ENCODE data around the gene ERCC4.

ERCC4 gene

DNA sequence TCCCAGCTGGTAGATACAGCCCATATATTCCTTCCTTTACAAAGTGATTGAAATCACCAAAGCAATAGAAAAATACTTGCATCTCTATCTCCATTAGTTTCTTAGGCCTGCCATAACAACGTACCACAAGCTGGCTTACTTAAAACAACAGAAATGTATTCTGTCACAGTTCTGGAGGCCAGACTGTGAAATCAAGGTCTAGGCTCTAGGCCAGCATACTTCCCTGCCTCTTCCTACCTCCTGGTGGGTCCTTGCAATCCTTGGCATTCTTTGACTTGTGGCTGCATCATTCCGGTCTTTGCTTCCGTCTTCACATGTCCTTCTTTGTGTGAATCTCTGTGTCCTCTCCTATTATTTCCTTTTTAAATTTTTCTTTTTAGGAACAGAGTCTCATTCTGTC, 62.5 kb downstream of the ERCC4 start:
- DNase-seq (ENCODE audit: low read depth) = no peak
- TF ChIP-seq POLR2A (IDR thresholded peaks at IDR 0.05; ENCODE audit: extremely low read depth, insufficient read length) (no peak), MYC (IDR thresholded peaks at IDR 0.05; ENCODE audit: low read depth, low read length) (no peak)
- TF ChIP-seq, protein P1, sequence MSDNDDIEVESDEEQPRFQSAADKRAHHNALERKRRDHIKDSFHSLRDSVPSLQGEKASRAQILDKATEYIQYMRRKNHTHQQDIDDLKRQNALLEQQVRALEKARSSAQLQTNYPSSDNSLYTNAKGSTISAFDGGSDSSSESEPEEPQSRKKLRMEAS (IDR thresholded peaks at IDR 0.05; ENCODE audit: low read depth, low read length) = no peak
- TF ChIP-seq, protein P2, sequence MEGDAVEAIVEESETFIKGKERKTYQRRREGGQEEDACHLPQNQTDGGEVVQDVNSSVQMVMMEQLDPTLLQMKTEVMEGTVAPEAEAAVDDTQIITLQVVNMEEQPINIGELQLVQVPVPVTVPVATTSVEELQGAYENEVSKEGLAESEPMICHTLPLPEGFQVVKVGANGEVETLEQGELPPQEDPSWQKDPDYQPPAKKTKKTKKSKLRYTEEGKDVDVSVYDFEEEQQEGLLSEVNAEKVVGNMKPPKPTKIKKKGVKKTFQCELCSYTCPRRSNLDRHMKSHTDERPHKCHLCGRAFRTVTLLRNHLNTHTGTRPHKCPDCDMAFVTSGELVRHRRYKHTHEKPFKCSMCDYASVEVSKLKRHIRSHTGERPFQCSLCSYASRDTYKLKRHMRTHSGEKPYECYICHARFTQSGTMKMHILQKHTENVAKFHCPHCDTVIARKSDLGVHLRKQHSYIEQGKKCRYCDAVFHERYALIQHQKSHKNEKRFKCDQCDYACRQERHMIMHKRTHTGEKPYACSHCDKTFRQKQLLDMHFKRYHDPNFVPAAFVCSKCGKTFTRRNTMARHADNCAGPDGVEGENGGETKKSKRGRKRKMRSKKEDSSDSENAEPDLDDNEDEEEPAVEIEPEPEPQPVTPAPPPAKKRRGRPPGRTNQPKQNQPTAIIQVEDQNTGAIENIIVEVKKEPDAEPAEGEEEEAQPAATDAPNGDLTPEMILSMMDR (IDR thresholded peaks at IDR 0.05; ENCODE audit: low read depth, low read length) = no peak
- H3K4me3 ChIP-seq (ENCODE audit: low read depth, low read length) = no peak overlapping the region

DNA sequence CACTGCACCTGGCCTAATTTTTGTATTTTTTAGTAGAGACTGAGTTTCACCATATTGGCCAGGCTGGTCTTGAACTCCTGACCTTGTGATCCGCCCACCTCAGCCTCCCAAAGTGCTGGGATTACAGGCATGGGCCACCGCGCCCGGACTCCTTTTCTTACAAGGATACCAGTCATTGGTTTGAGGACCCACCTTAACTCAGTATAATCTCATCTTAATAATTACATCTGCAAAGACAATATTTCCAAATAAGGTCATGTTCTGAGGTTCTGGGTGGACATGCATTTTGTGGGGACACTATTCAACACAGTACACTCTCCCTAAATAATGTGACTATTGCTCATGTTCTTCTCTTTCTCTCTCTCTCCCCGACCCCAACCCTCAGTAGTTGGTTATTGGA, 63.7 kb downstream of the ERCC4 start:
- TF ChIP-seq, protein P2 (IDR thresholded peaks at IDR 0.05; ENCODE audit: low read depth, low read length) = no peak
- TF ChIP-seq MYC (IDR thresholded peaks at IDR 0.05; ENCODE audit: low read depth, low read length) (no peak), POLR2A (IDR thresholded peaks at IDR 0.05; ENCODE audit: extremely low read depth, insufficient read length) (no peak)
- TF ChIP-seq, protein P1 (IDR thresholded peaks at IDR 0.05; ENCODE audit: low read depth, low read length) = no peak
- no peak overlapping the region for H3K4me3 ChIP-seq (ENCODE audit: low read depth, low read length)
- no peak for DNase-seq (ENCODE audit: low read depth)

DNA sequence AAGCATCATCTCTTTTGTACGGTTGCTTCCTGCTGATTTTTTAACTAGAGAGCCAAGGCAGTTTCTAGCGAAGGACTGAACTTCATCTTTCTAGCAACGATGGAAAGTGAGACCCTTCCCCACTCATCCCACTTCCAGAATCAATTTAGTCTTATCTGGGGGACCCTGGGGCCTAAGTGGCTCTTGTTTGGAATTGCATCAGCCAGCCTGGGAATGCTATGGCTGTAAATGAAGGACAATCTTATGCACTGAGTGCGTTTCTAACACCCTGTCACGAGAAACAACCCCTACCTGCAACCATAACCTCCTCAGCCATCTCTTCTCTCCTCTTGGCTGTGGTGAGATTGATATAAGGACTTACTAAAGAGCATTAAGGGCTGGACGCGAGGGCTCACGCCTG, 64.8 kb downstream of the ERCC4 start:
- no peak for DNase-seq (ENCODE audit: low read depth)
- TF ChIP-seq MYC (IDR thresholded peaks at IDR 0.05; ENCODE audit: low read depth, low read length) (no peak), POLR2A (IDR thresholded peaks at IDR 0.05; ENCODE audit: extremely low read depth, insufficient read length) (no peak)
- TF ChIP-seq, protein P1 (IDR thresholded peaks at IDR 0.05; ENCODE audit: low read depth, low read length) = no peak
- TF ChIP-seq, protein P2 (IDR thresholded peaks at IDR 0.05; ENCODE audit: low read depth, low read length) = no peak
- no peak overlapping the region for H3K4me3 ChIP-seq (ENCODE audit: low read depth, low read length)

DNA sequence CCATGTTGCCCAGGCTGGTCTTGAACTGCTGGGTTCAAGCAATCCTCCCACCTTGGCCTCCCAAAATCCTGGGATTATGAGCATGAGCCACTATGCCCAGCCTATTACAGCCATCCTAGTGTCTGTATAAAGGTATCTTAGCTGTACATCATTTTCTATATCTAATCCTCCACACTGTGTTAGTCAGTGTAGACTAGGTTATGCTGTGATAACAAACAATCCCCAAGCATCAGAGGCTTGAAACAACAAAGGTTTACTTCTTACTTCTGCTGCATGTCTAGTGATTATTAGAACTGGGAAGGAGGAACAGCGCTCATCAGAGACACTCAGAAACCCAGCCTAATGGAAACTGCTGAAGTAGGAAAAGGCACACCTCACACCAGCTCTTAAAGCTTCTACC, 68.1 kb downstream of the ERCC4 start:
- H3K4me3 ChIP-seq (ENCODE audit: low read depth, low read length) = no peak overlapping the region
- no peak for TF ChIP-seq POLR2A (IDR thresholded peaks at IDR 0.05; ENCODE audit: extremely low read depth, insufficient read length)
- TF ChIP-seq, protein P1 (IDR thresholded peaks at IDR 0.05; ENCODE audit: low read depth, low read length) = no peak
- TF ChIP-seq MYC (IDR thresholded peaks at IDR 0.05; ENCODE audit: low read depth, low read length) = no peak
- TF ChIP-seq, protein P2 (IDR thresholded peaks at IDR 0.05; ENCODE audit: low read depth, low read length) = no peak
- no peak for DNase-seq (ENCODE audit: low read depth)

DNA sequence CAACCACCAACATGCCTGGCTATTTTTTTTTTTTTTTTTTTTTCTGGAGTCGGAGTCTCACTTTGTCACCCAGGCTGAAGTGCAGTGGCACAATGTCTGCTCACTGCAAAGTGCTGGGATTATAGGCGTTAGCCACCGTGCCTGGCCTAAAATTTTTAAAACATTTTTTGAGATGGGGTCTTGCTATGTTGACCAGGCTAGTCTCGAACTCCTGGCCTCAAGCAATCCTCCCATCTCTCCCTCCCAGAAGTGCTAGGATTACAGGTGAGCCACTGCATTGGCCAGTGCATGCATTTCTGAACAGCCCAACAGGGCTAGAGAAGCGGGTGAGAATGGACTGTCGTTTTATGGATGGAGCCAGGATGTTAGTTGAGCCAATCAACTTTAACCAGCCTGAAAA, 72.4 kb downstream of the ERCC4 start:
- no peak for DNase-seq (ENCODE audit: low read depth)
- TF ChIP-seq, protein P1 (IDR thresholded peaks at IDR 0.05; ENCODE audit: low read depth, low read length) = no peak
- TF ChIP-seq POLR2A (IDR thresholded peaks at IDR 0.05; ENCODE audit: extremely low read depth, insufficient read length) (no peak), MYC (IDR thresholded peaks at IDR 0.05; ENCODE audit: low read depth, low read length) (no peak)
- TF ChIP-seq, protein P2 (IDR thresholded peaks at IDR 0.05; ENCODE audit: low read depth, low read length) = no peak
- no peak overlapping the region for H3K4me3 ChIP-seq (ENCODE audit: low read depth, low read length)

DNA sequence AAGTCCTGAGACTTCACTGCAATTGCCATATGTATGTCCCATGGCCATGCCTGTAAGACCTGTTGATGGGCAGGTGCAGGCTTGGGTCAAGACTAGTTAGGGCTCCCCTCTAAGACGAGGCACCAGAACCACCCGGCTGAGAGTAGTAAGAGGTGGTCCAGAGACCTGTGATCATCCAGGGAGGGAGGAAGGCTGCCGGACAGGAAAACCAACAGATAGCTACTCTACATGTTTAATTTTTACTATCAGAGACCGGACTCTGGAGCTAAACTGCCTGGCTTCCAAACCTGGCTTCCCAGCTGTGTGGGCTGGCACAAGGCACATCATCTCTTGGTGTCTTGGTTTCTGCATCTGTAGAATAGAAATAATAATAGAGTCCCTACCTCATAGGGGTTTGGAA, 73.0 kb downstream of the ERCC4 start:
- no peak for TF ChIP-seq MYC (IDR thresholded peaks at IDR 0.05; ENCODE audit: low read depth, low read length)
- no peak for TF ChIP-seq POLR2A (IDR thresholded peaks at IDR 0.05; ENCODE audit: extremely low read depth, insufficient read length)
- TF ChIP-seq, protein P2 (IDR thresholded peaks at IDR 0.05; ENCODE audit: low read depth, low read length) = no peak
- TF ChIP-seq, protein P1 (IDR thresholded peaks at IDR 0.05; ENCODE audit: low read depth, low read length) = no peak
- no peak overlapping the region for H3K4me3 ChIP-seq (ENCODE audit: low read depth, low read length)
- no peak for DNase-seq (ENCODE audit: low read depth)
